Measurements from ENCODE around the gene METTL16.

DNA sequence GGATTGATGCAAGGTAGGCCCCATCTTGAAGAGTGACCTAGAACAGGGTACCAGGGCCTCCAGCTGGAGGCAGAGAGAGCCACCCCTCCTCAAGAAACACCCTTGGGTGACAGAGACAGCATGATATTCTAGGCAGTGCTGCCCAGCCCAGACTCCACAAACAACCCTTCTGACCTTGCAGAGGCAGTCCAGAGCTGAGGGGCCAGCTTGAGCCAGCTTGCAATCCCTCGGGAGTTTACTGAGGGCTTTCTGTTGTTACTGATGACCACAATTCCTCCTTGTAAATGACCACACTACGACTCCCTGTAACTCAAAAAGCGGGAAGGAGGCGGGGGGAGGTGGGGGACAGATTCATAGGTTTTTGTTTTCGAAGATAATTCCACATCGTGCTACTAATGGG is 92.2 kb downstream of the METTL16 start:
- no peak for TF ChIP-seq POLR2A (IDR thresholded peaks at IDR 0.05)
- TF ChIP-seq POLR2AphosphoS5 (IDR thresholded peaks at IDR 0.05) = no peak
- TF ChIP-seq, protein P1, sequence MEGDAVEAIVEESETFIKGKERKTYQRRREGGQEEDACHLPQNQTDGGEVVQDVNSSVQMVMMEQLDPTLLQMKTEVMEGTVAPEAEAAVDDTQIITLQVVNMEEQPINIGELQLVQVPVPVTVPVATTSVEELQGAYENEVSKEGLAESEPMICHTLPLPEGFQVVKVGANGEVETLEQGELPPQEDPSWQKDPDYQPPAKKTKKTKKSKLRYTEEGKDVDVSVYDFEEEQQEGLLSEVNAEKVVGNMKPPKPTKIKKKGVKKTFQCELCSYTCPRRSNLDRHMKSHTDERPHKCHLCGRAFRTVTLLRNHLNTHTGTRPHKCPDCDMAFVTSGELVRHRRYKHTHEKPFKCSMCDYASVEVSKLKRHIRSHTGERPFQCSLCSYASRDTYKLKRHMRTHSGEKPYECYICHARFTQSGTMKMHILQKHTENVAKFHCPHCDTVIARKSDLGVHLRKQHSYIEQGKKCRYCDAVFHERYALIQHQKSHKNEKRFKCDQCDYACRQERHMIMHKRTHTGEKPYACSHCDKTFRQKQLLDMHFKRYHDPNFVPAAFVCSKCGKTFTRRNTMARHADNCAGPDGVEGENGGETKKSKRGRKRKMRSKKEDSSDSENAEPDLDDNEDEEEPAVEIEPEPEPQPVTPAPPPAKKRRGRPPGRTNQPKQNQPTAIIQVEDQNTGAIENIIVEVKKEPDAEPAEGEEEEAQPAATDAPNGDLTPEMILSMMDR (IDR thresholded peaks at IDR 0.05) = no peak
